Measurements from ENCODE around the gene CDC73. TPM values are rescaled to one million over a fixed set of nuclear protein-coding genes. Genes with fewer than 3 reads are reported as not detected.

The CDC73 gene
- total RNA-seq, 4 donors from 2014 or later: 17.0 to 30.0 (median 26.6) TPM

GRCh38 chr1:193141804-193142203 is 20.0 kb downstream of the CDC73 start:
- DNase-seq (ENCODE audit: low spot score in 2 of 2): no peak
- H3K36me3 ChIP-seq: peaks cover 48% of the 10 kb centered on the region
- H3K27me3 ChIP-seq: no peaks in the 10 kb centered on the region
- H3K27ac ChIP-seq: no peak overlapping the region
- H3K9me3 ChIP-seq: no peaks in the 10 kb centered on the region
- H3K4me1 ChIP-seq: no peaks in the 10 kb centered on the region
- 76% methylated on average over 3 of the region's 3 CpGs for WGBS
- TF ChIP-seq POLR2AphosphoS5 (IDR thresholded peaks at IDR 0.05) (no peak), POLR2A (IDR thresholded peaks at IDR 0.05) (no peak), EP300 (IDR thresholded peaks at IDR 0.05) (no peak)
- TF ChIP-seq, protein P1, sequence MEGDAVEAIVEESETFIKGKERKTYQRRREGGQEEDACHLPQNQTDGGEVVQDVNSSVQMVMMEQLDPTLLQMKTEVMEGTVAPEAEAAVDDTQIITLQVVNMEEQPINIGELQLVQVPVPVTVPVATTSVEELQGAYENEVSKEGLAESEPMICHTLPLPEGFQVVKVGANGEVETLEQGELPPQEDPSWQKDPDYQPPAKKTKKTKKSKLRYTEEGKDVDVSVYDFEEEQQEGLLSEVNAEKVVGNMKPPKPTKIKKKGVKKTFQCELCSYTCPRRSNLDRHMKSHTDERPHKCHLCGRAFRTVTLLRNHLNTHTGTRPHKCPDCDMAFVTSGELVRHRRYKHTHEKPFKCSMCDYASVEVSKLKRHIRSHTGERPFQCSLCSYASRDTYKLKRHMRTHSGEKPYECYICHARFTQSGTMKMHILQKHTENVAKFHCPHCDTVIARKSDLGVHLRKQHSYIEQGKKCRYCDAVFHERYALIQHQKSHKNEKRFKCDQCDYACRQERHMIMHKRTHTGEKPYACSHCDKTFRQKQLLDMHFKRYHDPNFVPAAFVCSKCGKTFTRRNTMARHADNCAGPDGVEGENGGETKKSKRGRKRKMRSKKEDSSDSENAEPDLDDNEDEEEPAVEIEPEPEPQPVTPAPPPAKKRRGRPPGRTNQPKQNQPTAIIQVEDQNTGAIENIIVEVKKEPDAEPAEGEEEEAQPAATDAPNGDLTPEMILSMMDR (IDR thresholded peaks at IDR 0.05): no peak
- no peak overlapping the region for H3K4me3 ChIP-seq

GRCh38 chr1:193142409-193142808 is 20.6 kb downstream of the CDC73 start:
- H3K36me3 ChIP-seq: peaks cover 51% of the 10 kb centered on the region
- no peaks in the 10 kb centered on the region for H3K27me3 ChIP-seq
- H3K27ac ChIP-seq: no peak overlapping the region
- no peak for DNase-seq (ENCODE audit: low spot score in 2 of 2)
- no peak overlapping the region for H3K4me3 ChIP-seq
- H3K4me1 ChIP-seq: no peaks in the 10 kb centered on the region
- TF ChIP-seq EP300 (IDR thresholded peaks at IDR 0.05): no peak
- TF ChIP-seq POLR2AphosphoS5 (IDR thresholded peaks at IDR 0.05): no peak
- TF ChIP-seq, protein P1 (IDR thresholded peaks at IDR 0.05): no peak
- no peak for TF ChIP-seq POLR2A (IDR thresholded peaks at IDR 0.05)
- 63% methylated on average over 2 of the region's 2 CpGs for WGBS
- no peaks in the 10 kb centered on the region for H3K9me3 ChIP-seq

- no peaks in the 10 kb centered on the region for H3K4me1 ChIP-seq
- H3K36me3 ChIP-seq: peaks cover 55% of the 10 kb centered on the region
- no peak for TF ChIP-seq EP300 (IDR thresholded peaks at IDR 0.05)
- no peak overlapping the region for H3K4me3 ChIP-seq
- H3K27ac ChIP-seq: no peak overlapping the region
- DNase-seq (ENCODE audit: low spot score in 2 of 2): no peak
- no peaks in the 10 kb centered on the region for H3K27me3 ChIP-seq
- WGBS: 83% methylated on average over 1 of the region's 1 CpG
- no peaks in the 10 kb centered on the region for H3K9me3 ChIP-seq
Observed at GRCh38 chr1:193143285-193143684, 21.5 kb downstream of the CDC73 start.

DNA sequence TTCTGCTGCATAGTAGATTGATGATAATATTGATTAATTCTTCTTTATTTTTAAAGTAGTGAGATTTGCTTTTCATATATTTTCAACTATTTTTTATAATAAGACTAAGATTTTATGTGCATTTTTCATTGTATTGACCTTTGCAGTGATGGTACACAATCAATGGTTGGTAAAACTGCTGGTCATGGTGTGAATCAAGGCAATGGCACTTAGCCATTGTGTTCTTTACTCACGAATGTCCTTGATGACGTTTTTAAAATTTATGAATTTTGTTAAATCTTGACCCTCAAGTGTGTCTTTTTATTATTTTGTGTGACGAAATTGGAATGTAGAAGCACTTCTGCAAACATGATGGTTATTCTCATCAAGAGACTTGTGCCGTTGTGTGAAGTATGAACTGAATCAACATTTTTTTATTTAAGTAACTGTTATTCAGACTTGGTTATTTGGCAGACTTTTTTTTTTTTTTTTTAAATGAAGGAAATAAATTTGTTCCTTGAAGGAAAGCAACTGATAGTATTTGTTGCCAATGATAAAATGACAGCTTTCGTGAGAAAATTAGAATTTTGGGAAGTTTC is 22.6 kb downstream of the CDC73 start:
- no peak for DNase-seq (ENCODE audit: low spot score in 2 of 2)
- WGBS: 71% methylated on average over 5 of the region's 5 CpGs
- no peaks in the 10 kb centered on the region for H3K4me1 ChIP-seq
- H3K36me3 ChIP-seq: peaks cover 53% of the 10 kb centered on the region
- H3K27ac ChIP-seq: no peak overlapping the region
- TF ChIP-seq, protein P1 (IDR thresholded peaks at IDR 0.05): no peak
- TF ChIP-seq POLR2AphosphoS5 (IDR thresholded peaks at IDR 0.05) (no peak), POLR2A (IDR thresholded peaks at IDR 0.05) (no peak), EP300 (IDR thresholded peaks at IDR 0.05) (no peak)
- H3K4me3 ChIP-seq: no peak overlapping the region
- no peaks in the 10 kb centered on the region for H3K9me3 ChIP-seq
- no peaks in the 10 kb centered on the region for H3K27me3 ChIP-seq

- 82% methylated on average over 1 of the region's 1 CpG for WGBS
- H3K27ac ChIP-seq: no peak overlapping the region
- no peak for DNase-seq (ENCODE audit: low spot score in 2 of 2)
- TF ChIP-seq, protein P1 (IDR thresholded peaks at IDR 0.05): no peak
- TF ChIP-seq EP300 (IDR thresholded peaks at IDR 0.05): no peak
- TF ChIP-seq POLR2AphosphoS5 (IDR thresholded peaks at IDR 0.05): no peak
- no peak for TF ChIP-seq POLR2A (IDR thresholded peaks at IDR 0.05)
- H3K36me3 ChIP-seq: peaks cover 50% of the 10 kb centered on the region
- H3K4me3 ChIP-seq: no peak overlapping the region
- H3K4me1 ChIP-seq: no peaks in the 10 kb centered on the region
- H3K9me3 ChIP-seq: no peaks in the 10 kb centered on the region
- H3K27me3 ChIP-seq: no peaks in the 10 kb centered on the region
Observed at GRCh38 chr1:193144999-193145398, 23.2 kb downstream of the CDC73 start.

Measured in suprapubic skin (tissue), 4 donors.